Neutrophil (primary cell): ENCODE data around the gene CABLES2.

Source experiments
- H3K27ac ChIP-seq: fragments of 200-600 bp; sonication (generic); 2 replicates; pipeline ENCODE4 v1.5.1; 2016; ENCODE audit warnings: mild to moderate bottlenecking, moderate library complexity
- H3K27me3 ChIP-seq: fragments of 200-600 bp; sonication (generic); 2 replicates; pipeline ENCODE4 v1.6.0; 2016; ENCODE audit warnings: mild to moderate bottlenecking
- H3K36me3 ChIP-seq: fragments of 200-600 bp; sonication (generic); 2 replicates; pipeline ENCODE4 v1.5.1; 2017
- H3K4me1 ChIP-seq, 2 experiments: fragments of 200-600 bp in 1 of 2; sonication (generic) in 1 of 2; 1 replicate in 1 of 2; 2 replicates in 1 of 2; pipeline versions ENCODE4 v1.5.1 to v1.6.1; 2013 to 2016; ENCODE audit warnings: low read depth in 1 of 2, low read length in 1 of 2, mild to moderate bottlenecking in 1 of 2, moderate library complexity in 1 of 2; ENCODE audit not compliant: control insufficient read depth in 1 of 2, insufficient read depth in 1 of 2
- H3K4me3 ChIP-seq, 2 experiments: fragments of 200-600 bp in 1 of 2; sonication (generic) in 1 of 2; 1 replicate in 1 of 2; 2 replicates in 1 of 2; pipeline ENCODE4 v1.5.1; 2013 to 2016; ENCODE audit warnings: low read depth in 1 of 2, low read length in 1 of 2, mild to moderate bottlenecking in 1 of 2, moderate library complexity in 1 of 2
- H3K9me3 ChIP-seq: fragments of 200-600 bp; sonication (generic); 2 replicates; pipeline ENCODE4 v1.5.1; 2016
- CTCF ChIP-seq: fragments of 200-600 bp; sonication (generic); IDR thresholded peaks from 2 replicates; pipeline ENCODE4 v1.5.1; 2016; ENCODE audit warnings: antibody characterized with exemption

The CABLES2 gene

GRCh38 chr20:62355516-62355877, 51.6 kb downstream of the CABLES2 start:
- H3K27ac ChIP-seq = no peak overlapping the region
- no peak overlapping the region for H3K4me3 ChIP-seq
- no peaks in the 10 kb centered on the region for H3K9me3 ChIP-seq
- H3K36me3 ChIP-seq = no peaks in the 10 kb centered on the region
- no peaks in the 10 kb centered on the region for H3K4me1 ChIP-seq
- H3K27me3 ChIP-seq = peaks cover 34% of the 10 kb centered on the region
- TF ChIP-seq CTCF = no peak

- no peaks in the 10 kb centered on the region for H3K9me3 ChIP-seq
- no peaks in the 10 kb centered on the region for H3K36me3 ChIP-seq
- no peak overlapping the region for H3K4me3 ChIP-seq
- no peak for TF ChIP-seq CTCF
- no peaks in the 10 kb centered on the region for H3K4me1 ChIP-seq
- no peak overlapping the region for H3K27ac ChIP-seq
- peaks cover 34% of the 10 kb centered on the region for H3K27me3 ChIP-seq
These were observed 52.2 kb downstream of the CABLES2 start for GRCh38 chr20:62354811-62355341.

- Histone ChIP-seq H3K36me3 (no peaks in the 10 kb centered on the region), H3K4me1 (no peaks in the 10 kb centered on the region), H3K9me3 (no peaks in the 10 kb centered on the region), H3K27me3 (peaks cover 34% of the 10 kb centered on the region), H3K4me3 (no peak overlapping the region), H3K27ac (no peak overlapping the region)
- TF ChIP-seq CTCF = no peak
These were observed 52.9 kb downstream of the CABLES2 start for GRCh38 chr20:62354031-62354808.

GRCh38 chr20:62353289-62354030, 53.6 kb downstream of the CABLES2 start:
- no peak for TF ChIP-seq CTCF
- H3K4me3 ChIP-seq = no peak overlapping the region
- no peaks in the 10 kb centered on the region for H3K9me3 ChIP-seq
- peaks cover 32% of the 10 kb centered on the region for H3K27me3 ChIP-seq
- no peaks in the 10 kb centered on the region for H3K4me1 ChIP-seq
- no peaks in the 10 kb centered on the region for H3K36me3 ChIP-seq
- H3K27ac ChIP-seq = no peak overlapping the region

GRCh38 chr20:62352402-62353288, 54.4 kb downstream of the CABLES2 start:
- Histone ChIP-seq H3K27me3 (peaks cover 23% of the 10 kb centered on the region), H3K9me3 (no peaks in the 10 kb centered on the region), H3K4me1 (no peaks in the 10 kb centered on the region), H3K4me3 (no peak overlapping the region), H3K36me3 (no peaks in the 10 kb centered on the region), H3K27ac (no peak overlapping the region)
- TF ChIP-seq CTCF = no peak
